ENCODE data around the gene SLC25A21. TPM values are rescaled to one million over a fixed set of nuclear protein-coding genes. Genes with fewer than 3 reads are reported as not detected.
"Not testable (repeated sequence)": the region's sequence is repeated elsewhere in the genome, so short reads cannot be mapped to it uniquely, and the experiment has no call there.

SLC25A21 gene
- polyA plus RNA-seq, 6 donors from 2014 or later, result not detected

GRCh38 chr14:36989806-36990205 is 182.6 kb downstream of the SLC25A21 start:
- Mint-ChIP-seq H3K4me3 (no peak overlapping the region), H3K36me3 (no peaks in the 10 kb centered on the region), H3K4me1 (no peaks in the 10 kb centered on the region), H3K27ac (no peak overlapping the region), H3K9me3 (peaks cover 0 to 13% (median 0%) of the 10 kb centered on the region in 7 donors), H3K27me3 (no peaks in the 10 kb centered on the region)
- no peak for ATAC-seq (ENCODE audit: low read depth in 2 of 2)
- no peak for DNase-seq

- ATAC-seq (ENCODE audit: low read depth in 2 of 2) (no peak), DNase-seq (no peak)
- no peak overlapping the region for H3K27ac Mint-ChIP-seq
- no peaks in the 10 kb centered on the region for H3K27me3 Mint-ChIP-seq
- H3K36me3 Mint-ChIP-seq, result no peaks in the 10 kb centered on the region
- peaks cover 0 to 14% (median 0%) of the 10 kb centered on the region in 7 donors for H3K9me3 Mint-ChIP-seq
- H3K4me1 Mint-ChIP-seq, result no peaks in the 10 kb centered on the region
- H3K4me3 Mint-ChIP-seq, result no peak overlapping the region
Observed at GRCh38 chr14:36988989-36989388, 183.4 kb downstream of the SLC25A21 start.

- no peaks in the 10 kb centered on the region for H3K36me3 Mint-ChIP-seq
- ATAC-seq (ENCODE audit: low read depth in 2 of 2), result no peak
Observed at GRCh38 chr14:36988568-36988967, 183.8 kb downstream of the SLC25A21 start.

GRCh38 chr14:36986407-36986806 is 186.0 kb downstream of the SLC25A21 start:
- Mint-ChIP-seq H3K9me3 (peaks cover 0 to 28% (median 0%) of the 10 kb centered on the region in 7 donors), H3K4me1 (no peaks in the 10 kb centered on the region), H3K27me3 (no peaks in the 10 kb centered on the region), H3K36me3 (no peaks in the 10 kb centered on the region), H3K27ac (no peak overlapping the region), H3K4me3 (no peak overlapping the region)
- DNase-seq, result no peak
- ATAC-seq (ENCODE audit: low read depth in 2 of 2), result no peak

More at GRCh38 chr14:36988568-36988967, 183.8 kb downstream of the SLC25A21 start:
- H3K9me3 Mint-ChIP-seq, result peaks cover 0 to 19% (median 0%) of the 10 kb centered on the region in 7 donors
- H3K27me3 Mint-ChIP-seq, result no peaks in the 10 kb centered on the region
- H3K27ac Mint-ChIP-seq, result no peak overlapping the region
- no peak for DNase-seq
- H3K4me3 Mint-ChIP-seq, result no peak overlapping the region
- no peaks in the 10 kb centered on the region for H3K4me1 Mint-ChIP-seq

- ATAC-seq (ENCODE audit: low read depth in 2 of 2) (no peak), DNase-seq (no peak)
- Mint-ChIP-seq H3K4me1 (no peaks in the 10 kb centered on the region), H3K27me3 (no peaks in the 10 kb centered on the region), H3K27ac (no peak overlapping the region), H3K36me3 (no peaks in the 10 kb centered on the region), H3K4me3 (no peak overlapping the region), H3K9me3 (peaks cover 0 to 23% (median 0%) of the 10 kb centered on the region in 7 donors)
Observed at GRCh38 chr14:36981832-36982529, 190.4 kb downstream of the SLC25A21 start.

GRCh38 chr14:36980413-36980812 is 192.0 kb downstream of the SLC25A21 start:
- DNase-seq; ATAC-seq (ENCODE audit: low read depth in 2 of 2); H3K4me3 Mint-ChIP-seq; H3K36me3 Mint-ChIP-seq; H3K27me3 Mint-ChIP-seq; H3K27ac Mint-ChIP-seq; H3K4me1 Mint-ChIP-seq: not testable (repeated sequence)
- peaks cover 0 to 17% (median 0%) of the 10 kb centered on the region in 7 donors for H3K9me3 Mint-ChIP-seq

- no peak for ATAC-seq (ENCODE audit: low read depth in 2 of 2)
- Mint-ChIP-seq H3K9me3 (peaks cover 0 to 15% (median 0%) of the 10 kb centered on the region in 7 donors), H3K4me1 (no peaks in the 10 kb centered on the region), H3K36me3 (no peaks in the 10 kb centered on the region), H3K27me3 (no peaks in the 10 kb centered on the region), H3K27ac (no peak overlapping the region), H3K4me3 (no peak overlapping the region)
- DNase-seq, result no peak
Observed at GRCh38 chr14:36979863-36980262, 192.5 kb downstream of the SLC25A21 start.

- Mint-ChIP-seq H3K4me1 (no peaks in the 10 kb centered on the region), H3K4me3 (no peak overlapping the region), H3K27ac (no peak overlapping the region), H3K9me3 (peaks cover 0 to 9% (median 3%) of the 10 kb centered on the region in 7 donors), H3K36me3 (no peaks in the 10 kb centered on the region), H3K27me3 (no peaks in the 10 kb centered on the region)
- no peak for ATAC-seq (ENCODE audit: low read depth in 2 of 2)
- no peak for DNase-seq
Observed at GRCh38 chr14:36976571-36977023, 195.8 kb downstream of the SLC25A21 start.

- Mint-ChIP-seq H3K36me3 (no peaks in the 10 kb centered on the region), H3K9me3 (peaks cover 0 to 12% (median 3%) of the 10 kb centered on the region in 7 donors), H3K4me3 (no peak overlapping the region), H3K27ac (no peak overlapping the region), H3K27me3 (no peaks in the 10 kb centered on the region), H3K4me1 (no peaks in the 10 kb centered on the region)
- DNase-seq, result no peak
- no peak for ATAC-seq (ENCODE audit: low read depth in 2 of 2)
Observed at GRCh38 chr14:36975834-36976233, 196.6 kb downstream of the SLC25A21 start.

GRCh38 chr14:36974985-36975384 is 197.4 kb downstream of the SLC25A21 start:
- H3K27ac Mint-ChIP-seq, result no peak overlapping the region
- H3K9me3 Mint-ChIP-seq, result peaks cover 0 to 8% (median 3%) of the 10 kb centered on the region in 7 donors
- ATAC-seq (ENCODE audit: low read depth in 2 of 2), result no peak
- no peaks in the 10 kb centered on the region for H3K4me1 Mint-ChIP-seq
- no peaks in the 10 kb centered on the region for H3K27me3 Mint-ChIP-seq
- H3K36me3 Mint-ChIP-seq, result no peaks in the 10 kb centered on the region
- no peak for DNase-seq
- H3K4me3 Mint-ChIP-seq, result no peak overlapping the region

- no peak overlapping the region for H3K27ac Mint-ChIP-seq
- H3K27me3 Mint-ChIP-seq, result no peaks in the 10 kb centered on the region
Observed at GRCh38 chr14:36973806-36974442, 198.5 kb downstream of the SLC25A21 start.

GRCh38 chr14:36971263-36971855 is 201.0 kb downstream of the SLC25A21 start:
- Mint-ChIP-seq H3K4me1 (no peaks in the 10 kb centered on the region), H3K27ac (no peak overlapping the region), H3K4me3 (no peak overlapping the region), H3K27me3 (no peaks in the 10 kb centered on the region), H3K9me3 (peaks cover 0 to 8% (median 3%) of the 10 kb centered on the region in 7 donors), H3K36me3 (no peaks in the 10 kb centered on the region)
- DNase-seq (no peak), ATAC-seq (ENCODE audit: low read depth in 2 of 2) (no peak)

More at GRCh38 chr14:36973806-36974442, 198.5 kb downstream of the SLC25A21 start:
- DNase-seq (no peak), ATAC-seq (ENCODE audit: low read depth in 2 of 2) (no peak)
- Mint-ChIP-seq H3K4me3 (no peak overlapping the region), H3K36me3 (no peaks in the 10 kb centered on the region), H3K9me3 (peaks cover 0 to 8% (median 3%) of the 10 kb centered on the region in 7 donors), H3K4me1 (no peaks in the 10 kb centered on the region)

- Mint-ChIP-seq H3K4me3 (no peak overlapping the region), H3K36me3 (no peaks in the 10 kb centered on the region), H3K27ac (no peak overlapping the region), H3K9me3 (peaks cover 2 to 7% (median 4%) of the 10 kb centered on the region in 7 donors), H3K27me3 (peaks cover 0 to 4% (median 0%) of the 10 kb centered on the region in 3 donors), H3K4me1 (no peaks in the 10 kb centered on the region)
- DNase-seq (no peak), ATAC-seq (ENCODE audit: low read depth in 2 of 2) (no peak)
Observed at GRCh38 chr14:36967892-36968555, 204.4 kb downstream of the SLC25A21 start.

Data from naive B cell (primary cell).